Right lobe of liver (tissue), 6 donors: ENCODE data around the gene ANKRD11. TPM values are rescaled to one million over a fixed set of nuclear protein-coding genes. Genes with fewer than 3 reads are reported as not detected.

Experiments used
- ATAC-seq, 4 donors: fragments of 200-7000 bp; cut with Tn5 transposase; one replicate each; pipeline ENCODE4 v1.9.1; 2020; ENCODE audit warnings: mild to moderate bottlenecking in 4 of 4, moderate library complexity in 4 of 4
- DNase-seq, 3 donors: peaks; one replicate each; pipeline ENCODE4 v3.0.0-alpha.2; 2020
- H3K27ac ChIP-seq, 3 donors: fragments of 200-600 bp; one replicate each; pipeline ENCODE4 v1.8.0; 2022
- H3K27me3 ChIP-seq, 2 donors: fragments of 200-600 bp; one replicate each; pipeline ENCODE4 v1.8.0; 2022
- H3K36me3 ChIP-seq, 4 donors: fragments of 200-600 bp; sonication (generic) in 1 of 4; one replicate each; pipeline versions ENCODE4 v1.5.1 to v1.8.0; 2017 to 2022; ENCODE audit warnings: control low read depth in 1 of 4
- H3K4me1 ChIP-seq, 4 donors: fragments of 200-600 bp; sonication (generic) in 1 of 4; one replicate each; pipeline versions ENCODE4 v1.5.1 to v1.8.0; 2017 to 2022; ENCODE audit warnings: control low read depth in 1 of 4
- H3K4me3 ChIP-seq, 3 donors: fragments of 200-600 bp; one replicate each; pipeline ENCODE4 v1.8.0; 2022
- H3K9me3 ChIP-seq, 4 donors: fragments of 200-600 bp; sonication (generic) in 1 of 4; one replicate each; pipeline versions ENCODE4 v1.5.1 to v1.8.0; 2017 to 2022; ENCODE audit warnings: control low read depth in 1 of 4
- POLR2A ChIP-seq: fragments of 450-650 bp; IDR thresholded peaks from one replicate; pipeline ENCODE4 v1.6.1; 2017; ENCODE audit warnings: antibody characterized with exemption, mild to moderate bottlenecking
- WGBS: methylation state at CpG from one replicate; pipeline ENCODE4 v1.1.6; 2018; ENCODE audit warnings: low coverage, low lambda C conversion rate; ENCODE audit not compliant: insufficient coverage; ENCODE audit errors: missing lambda C conversion rate; 5-methylcytosine and 5-hydroxymethylcytosine counted together
- intact Hi-C, 2 donors: fragments of 100-400 bp; cut with DNase I; formaldehyde crosslinking; loops; one replicate each; pipeline versions ENCODE4 v1.11.2 to v1.14.1; 2022
- total RNA-seq, 6 experiments: library from RNA; depleted of rRNA in 2 of 6; stranded (reverse); fragments of >200 nt in 2 of 6; fragmentation: NEBNext Ultra II Directional in 3 of 6; extraction: Animal tissue kit (Norgen Biotek cat#: 25700) in 3 of 6; gene quantifications; one replicate each; pipeline versions ENCODE4 v1.1.0 to v1.2.4, GENCODE V29; 2016 to 2023
- TF ChIP-seq, protein P1 (sequence below), 4 donors: fragments of 200-600 bp in 3 of 4; fragments of 450-650 bp in 1 of 4; IDR thresholded peaks; one replicate each; pipeline versions ENCODE4 v1.5.1 to v1.8.0; 2016 to 2022; ENCODE audit warnings: antibody characterized with exemption in 4 of 4, mild to moderate bottlenecking in 2 of 4
- donor health status: DM: no; HTN: yes; CAD: no.
- donor health status: DM: no; HTN: no; CAD: no.
- donor health status: DM: no; HTN: no; CAD: no.
- donor health status: DM: no; HTN: yes; CAD: no.
- donor health status: DM: no; HTN: yes; CAD: no.

ANKRD11 gene
- total RNA-seq, 6 experiments from 2014 or later, result 26.2 to 65.8 (median 41.6) TPM

DNA sequence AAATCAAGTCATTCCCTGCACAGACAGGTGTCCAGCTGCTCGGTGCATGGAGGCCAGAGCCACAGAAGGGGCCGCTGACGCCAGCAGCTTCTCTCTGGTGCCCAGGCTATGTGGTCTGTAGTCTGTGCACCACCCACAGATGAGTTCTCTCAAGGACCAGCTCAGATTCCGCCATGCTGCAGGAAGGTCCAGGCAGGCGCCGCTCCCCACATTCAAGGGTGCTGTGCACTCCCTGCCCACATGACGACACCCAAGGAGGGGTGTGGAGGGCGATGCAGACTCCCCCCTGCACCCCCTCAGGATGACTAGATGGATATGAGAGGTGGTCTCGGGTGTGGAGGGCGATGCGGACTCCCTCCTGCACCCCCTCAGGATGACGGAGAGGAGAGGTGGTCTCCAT lies 119.0 kb downstream of the ANKRD11 start:
- ATAC-seq, result no peak
- peak in 1 of 3 donors; percentile 38 for DNase-seq
- Histone ChIP-seq H3K4me3 (no peak overlapping the region), H3K4me1 (no peaks in the 10 kb centered on the region), H3K27ac (no peak overlapping the region), H3K9me3 (no peaks in the 10 kb centered on the region), H3K27me3 (no peaks in the 10 kb centered on the region), H3K36me3 (no peaks in the 10 kb centered on the region)
- no CpG with 5 or more reads among the region's 12 CpGs for WGBS
- TF ChIP-seq POLR2A, result no peak
- TF ChIP-seq, protein P1, sequence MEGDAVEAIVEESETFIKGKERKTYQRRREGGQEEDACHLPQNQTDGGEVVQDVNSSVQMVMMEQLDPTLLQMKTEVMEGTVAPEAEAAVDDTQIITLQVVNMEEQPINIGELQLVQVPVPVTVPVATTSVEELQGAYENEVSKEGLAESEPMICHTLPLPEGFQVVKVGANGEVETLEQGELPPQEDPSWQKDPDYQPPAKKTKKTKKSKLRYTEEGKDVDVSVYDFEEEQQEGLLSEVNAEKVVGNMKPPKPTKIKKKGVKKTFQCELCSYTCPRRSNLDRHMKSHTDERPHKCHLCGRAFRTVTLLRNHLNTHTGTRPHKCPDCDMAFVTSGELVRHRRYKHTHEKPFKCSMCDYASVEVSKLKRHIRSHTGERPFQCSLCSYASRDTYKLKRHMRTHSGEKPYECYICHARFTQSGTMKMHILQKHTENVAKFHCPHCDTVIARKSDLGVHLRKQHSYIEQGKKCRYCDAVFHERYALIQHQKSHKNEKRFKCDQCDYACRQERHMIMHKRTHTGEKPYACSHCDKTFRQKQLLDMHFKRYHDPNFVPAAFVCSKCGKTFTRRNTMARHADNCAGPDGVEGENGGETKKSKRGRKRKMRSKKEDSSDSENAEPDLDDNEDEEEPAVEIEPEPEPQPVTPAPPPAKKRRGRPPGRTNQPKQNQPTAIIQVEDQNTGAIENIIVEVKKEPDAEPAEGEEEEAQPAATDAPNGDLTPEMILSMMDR (IDR thresholded peaks at IDR 0.05), result no peak
- intact Hi-C loops, result no loop called here

GRCh38 chr16:89370601-89371000 lies 119.8 kb downstream of the ANKRD11 start:
- WGBS, result 82% methylated on average over 6 of the region's 15 CpGs
- H3K27ac ChIP-seq, result no peak overlapping the region
- no peak for ATAC-seq
- DNase-seq, result peak in 1 of 3 donors; percentile 39
- H3K4me1 ChIP-seq, result peaks cover 0 to 2% (median 0%) of the 10 kb centered on the region in 4 donors
- no peaks in the 10 kb centered on the region for H3K9me3 ChIP-seq
- TF ChIP-seq POLR2A, result no peak
- TF ChIP-seq, protein P1 (IDR thresholded peaks at IDR 0.05), result no peak
- no peaks in the 10 kb centered on the region for H3K27me3 ChIP-seq
- intact Hi-C loops, result no loop called here
- H3K36me3 ChIP-seq, result no peaks in the 10 kb centered on the region
- H3K4me3 ChIP-seq, result no peak overlapping the region

- ATAC-seq, result no peak
- Histone ChIP-seq H3K27ac (no peak overlapping the region), H3K36me3 (no peaks in the 10 kb centered on the region)
These were observed 120.3 kb downstream of the ANKRD11 start for GRCh38 chr16:89370081-89370511.

GRCh38 chr16:89369266-89369895 lies 121.0 kb downstream of the ANKRD11 start:
- DNase-seq (no peak), ATAC-seq (no peak)
- Histone ChIP-seq H3K27me3 (no peaks in the 10 kb centered on the region), H3K4me1 (peaks cover 0 to 15% (median 0%) of the 10 kb centered on the region in 4 donors), H3K4me3 (no peak overlapping the region), H3K36me3 (no peaks in the 10 kb centered on the region), H3K27ac (no peak overlapping the region), H3K9me3 (no peaks in the 10 kb centered on the region)
- TF ChIP-seq POLR2A, result no peak
- TF ChIP-seq, protein P1 (IDR thresholded peaks at IDR 0.05), result no peak
- 84% methylated on average over 10 of the region's 17 CpGs for WGBS
- intact Hi-C loops, result no loop called here

More at GRCh38 chr16:89370081-89370511, 120.3 kb downstream of the ANKRD11 start:
- intact Hi-C loops, result no loop called here
- Histone ChIP-seq H3K27me3 (no peaks in the 10 kb centered on the region), H3K4me1 (peaks cover 0 to 7% (median 0%) of the 10 kb centered on the region in 4 donors), H3K9me3 (no peaks in the 10 kb centered on the region), H3K4me3 (no peak overlapping the region)
- TF ChIP-seq POLR2A, result no peak
- TF ChIP-seq, protein P1 (IDR thresholded peaks at IDR 0.05), result no peak
- DNase-seq, result no peak
- 60% methylated on average over 1 of the region's 5 CpGs for WGBS
